ENCODE results near the gene HDAC5.

The HDAC5 gene

DNA sequence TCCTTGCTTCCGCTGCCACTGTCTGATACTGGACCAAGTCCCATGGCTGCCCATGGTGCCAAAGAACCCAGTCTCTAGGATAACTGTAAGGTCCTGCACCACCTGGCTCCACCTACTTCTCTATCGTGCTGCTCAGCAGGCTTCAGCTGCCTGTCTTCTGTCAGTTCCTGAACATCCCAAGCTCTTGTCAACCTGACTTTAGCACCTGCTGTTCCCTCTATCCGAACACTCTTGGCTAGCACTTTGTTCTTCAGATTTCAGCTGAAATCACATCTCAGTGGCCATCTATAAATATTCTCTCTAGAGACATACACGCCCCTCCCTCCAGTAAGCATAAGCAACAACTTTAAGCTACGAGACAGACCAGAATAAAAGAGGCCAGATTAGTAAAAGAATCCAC, 93.7 kb downstream of the HDAC5 start:
- 92 to 93% methylated on average over 5 of the region's 5 CpGs for WGBS, 2 experiments
- Histone ChIP-seq H3K27ac (ENCODE audit: insufficient read depth, low read depth, low read length, poor library complexity, severe bottlenecking) (no peak overlapping the region), H3K4me1 (ENCODE audit: control insufficient read depth, insufficient read depth, low read length) (no peaks in the 10 kb centered on the region), H3K9me3 (ENCODE audit: control insufficient read depth, low read length) (no peaks in the 10 kb centered on the region), H3K36me3 (ENCODE audit: control insufficient read depth, insufficient read depth, low read length) (peaks cover 15% of the 10 kb centered on the region), H3K27me3 (ENCODE audit: control insufficient read depth, insufficient read depth, low read length, poor library complexity, severe bottlenecking) (no peaks in the 10 kb centered on the region), H3K4me3 (ENCODE audit: insufficient read depth, low read depth, low read length) (no peak overlapping the region)

Measured in ectodermal cell (in vitro differentiated cells).